ENCODE results near the gene NPRL2.

DNA sequence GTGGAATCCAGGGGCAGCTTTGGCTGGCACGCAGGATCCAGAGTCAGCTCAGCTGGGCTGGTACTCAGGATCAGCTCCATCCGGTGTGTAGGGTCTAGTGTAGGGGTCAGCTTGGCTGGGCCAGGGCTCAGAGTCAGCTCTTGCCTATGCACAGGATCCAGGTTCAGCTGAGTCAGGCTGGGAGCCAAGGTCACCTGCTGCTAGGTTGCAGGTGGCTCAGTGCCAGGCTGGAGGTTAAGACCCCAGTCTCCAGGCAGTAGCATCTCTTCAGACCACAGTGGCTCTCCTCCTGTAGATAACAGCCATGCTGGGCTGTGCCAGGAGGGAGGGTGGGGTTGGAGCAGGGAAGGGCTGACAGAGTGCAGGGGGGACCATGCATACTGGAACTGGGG, 53.2 kb downstream of the NPRL2 start:
- TF ChIP-seq POLR2A (IDR thresholded peaks at IDR 0.05; ENCODE audit: low read depth, low read length) (no peak), TAF1 (IDR thresholded peaks at IDR 0.05; ENCODE audit: borderline replicate concordance, low read depth, low read length) (no peak), POLR2AphosphoS5 (IDR thresholded peaks at IDR 0.05; ENCODE audit: low read depth, low read length) (no peak)

All from GM12892 (cell line).